K562 (cell line): ENCODE measurements around the gene MMP26.

Source experiments
- BACH1 ChIP-seq: fragments of 200-800 bp; sonication (Bioruptor generic); IDR thresholded peaks from 2 replicates; pipeline ENCODE4 v1.6.1; 2016; ENCODE audit warnings: missing genetic modification characterization, missing compliant biosample characterization
- EZH2 ChIP-seq: IDR thresholded peaks from 2 replicates; pipeline ENCODE4 v1.6.1; 2012; ENCODE audit warnings: low read depth, mild to moderate bottlenecking, inconsistent platforms, low read length, borderline replicate concordance
- MYBL2 ChIP-seq, 2 experiments: fragments of 450-650 bp in 1 of 2; sonication (generic) in 1 of 2; formaldehyde crosslinking in 1 of 2; IDR thresholded peaks; 2 replicates each; pipeline versions ENCODE4 v1.6.1 to v1.8.1; 2017 to 2022; ENCODE audit warnings: borderline replicate concordance in 1 of 2, inconsistent platforms in 1 of 2, low read depth in 1 of 2, mild to moderate bottlenecking in 1 of 2, missing genetic modification reagents in 1 of 2, moderate library complexity in 1 of 2
- NR2C2 ChIP-seq, 2 experiments: fragments of 200-800 bp in 1 of 2; sonication (Bioruptor generic) in 1 of 2; sonication (generic) in 1 of 2; formaldehyde crosslinking in 1 of 2; IDR thresholded peaks; 2 replicates each; pipeline versions ENCODE4 v1.6.1 to v1.8.0; 2016 to 2022; ENCODE audit warnings: mild to moderate bottlenecking in 1 of 2, missing compliant biosample characterization in 1 of 2, missing genetic modification characterization in 1 of 2, missing genetic modification reagents in 1 of 2
- RBM39 ChIP-seq: fragments of 200-400 bp; formaldehyde crosslinking; optimal IDR thresholded peaks from 2 replicates; pipeline ENCODE3; 2018; ENCODE audit warnings: low read depth, low read length
- YY1 ChIP-seq, 3 experiments: IDR thresholded peaks; 2 replicates each; pipeline ENCODE4 v1.6.1; 2011; ENCODE audit warnings: low read length in 2 of 3, mild to moderate bottlenecking in 2 of 3, moderate library complexity in 2 of 3, borderline replicate concordance in 1 of 3, control low read depth in 1 of 3, low read depth in 1 of 3; ENCODE audit not compliant: insufficient read depth in 3 of 3, insufficient replicate concordance in 2 of 3, control insufficient read depth in 1 of 3, insufficient read length in 1 of 3; ENCODE audit errors: extremely low read depth in 1 of 3
- TF ChIP-seq, protein P1 (sequence below): sonication (generic); formaldehyde crosslinking; IDR thresholded peaks from 2 replicates; pipeline ENCODE4 v1.8.0; 2023; ENCODE audit warnings: missing genetic modification reagents, mild to moderate bottlenecking, borderline replicate concordance

DNA sequence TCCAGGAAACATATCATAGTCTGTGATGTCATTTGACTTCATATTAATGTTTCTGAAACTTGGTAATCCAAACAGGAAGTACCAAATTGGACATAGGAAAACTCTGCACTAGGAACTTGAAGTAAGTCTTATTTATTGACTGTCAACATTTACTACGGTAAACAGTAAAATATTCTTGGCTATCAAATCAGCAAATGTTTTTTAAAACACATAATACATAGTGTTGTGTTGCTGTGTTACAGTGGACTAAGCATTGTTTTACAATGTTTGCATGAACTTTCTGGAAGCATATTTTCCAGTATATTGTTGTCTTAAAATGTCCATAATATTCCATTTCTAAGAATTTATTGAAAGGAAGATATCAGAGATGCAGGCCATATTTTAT lies 4.2 kb upstream of the MMP26 start:
- TF ChIP-seq EZH2, result no peak
- no peak for TF ChIP-seq NR2C2 (CRISPR knock-in tag; IDR thresholded peaks at IDR 0.05)
- TF ChIP-seq NR2C2 (tag; IDR thresholded peaks at IDR 0.05), result no peak
- TF ChIP-seq YY1 (IDR thresholded peaks at IDR 0.05; ENCODE audit: borderline replicate concordance in 1 of 3, control insufficient read depth in 1 of 3, extremely low read depth in 1 of 3, insufficient read depth in 3 of 3, insufficient read length in 1 of 3, insufficient replicate concordance in 2 of 3, low read depth in 1 of 3, low read length in 2 of 3), result no peak
- TF ChIP-seq BACH1 (tag), result no peak
- no peak for TF ChIP-seq MYBL2 (IDR thresholded peaks at IDR 0.05; ENCODE audit: low read depth)
- no peak for TF ChIP-seq MYBL2 (CRISPR knock-in tag; IDR thresholded peaks at IDR 0.05; ENCODE audit: borderline replicate concordance)
- TF ChIP-seq, protein P1, sequence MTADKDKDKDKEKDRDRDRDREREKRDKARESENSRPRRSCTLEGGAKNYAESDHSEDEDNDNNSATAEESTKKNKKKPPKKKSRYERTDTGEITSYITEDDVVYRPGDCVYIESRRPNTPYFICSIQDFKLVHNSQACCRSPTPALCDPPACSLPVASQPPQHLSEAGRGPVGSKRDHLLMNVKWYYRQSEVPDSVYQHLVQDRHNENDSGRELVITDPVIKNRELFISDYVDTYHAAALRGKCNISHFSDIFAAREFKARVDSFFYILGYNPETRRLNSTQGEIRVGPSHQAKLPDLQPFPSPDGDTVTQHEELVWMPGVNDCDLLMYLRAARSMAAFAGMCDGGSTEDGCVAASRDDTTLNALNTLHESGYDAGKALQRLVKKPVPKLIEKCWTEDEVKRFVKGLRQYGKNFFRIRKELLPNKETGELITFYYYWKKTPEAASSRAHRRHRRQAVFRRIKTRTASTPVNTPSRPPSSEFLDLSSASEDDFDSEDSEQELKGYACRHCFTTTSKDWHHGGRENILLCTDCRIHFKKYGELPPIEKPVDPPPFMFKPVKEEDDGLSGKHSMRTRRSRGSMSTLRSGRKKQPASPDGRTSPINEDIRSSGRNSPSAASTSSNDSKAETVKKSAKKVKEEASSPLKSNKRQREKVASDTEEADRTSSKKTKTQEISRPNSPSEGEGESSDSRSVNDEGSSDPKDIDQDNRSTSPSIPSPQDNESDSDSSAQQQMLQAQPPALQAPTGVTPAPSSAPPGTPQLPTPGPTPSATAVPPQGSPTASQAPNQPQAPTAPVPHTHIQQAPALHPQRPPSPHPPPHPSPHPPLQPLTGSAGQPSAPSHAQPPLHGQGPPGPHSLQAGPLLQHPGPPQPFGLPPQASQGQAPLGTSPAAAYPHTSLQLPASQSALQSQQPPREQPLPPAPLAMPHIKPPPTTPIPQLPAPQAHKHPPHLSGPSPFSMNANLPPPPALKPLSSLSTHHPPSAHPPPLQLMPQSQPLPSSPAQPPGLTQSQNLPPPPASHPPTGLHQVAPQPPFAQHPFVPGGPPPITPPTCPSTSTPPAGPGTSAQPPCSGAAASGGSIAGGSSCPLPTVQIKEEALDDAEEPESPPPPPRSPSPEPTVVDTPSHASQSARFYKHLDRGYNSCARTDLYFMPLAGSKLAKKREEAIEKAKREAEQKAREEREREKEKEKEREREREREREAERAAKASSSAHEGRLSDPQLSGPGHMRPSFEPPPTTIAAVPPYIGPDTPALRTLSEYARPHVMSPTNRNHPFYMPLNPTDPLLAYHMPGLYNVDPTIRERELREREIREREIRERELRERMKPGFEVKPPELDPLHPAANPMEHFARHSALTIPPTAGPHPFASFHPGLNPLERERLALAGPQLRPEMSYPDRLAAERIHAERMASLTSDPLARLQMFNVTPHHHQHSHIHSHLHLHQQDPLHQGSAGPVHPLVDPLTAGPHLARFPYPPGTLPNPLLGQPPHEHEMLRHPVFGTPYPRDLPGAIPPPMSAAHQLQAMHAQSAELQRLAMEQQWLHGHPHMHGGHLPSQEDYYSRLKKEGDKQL (CRISPR knock-in tag), result no peak
- no peak for TF ChIP-seq RBM39
